DMS114 treated with DMSO at 0.1 percent for 48 hours (cell line): ENCODE data around the gene TTLL10.

Source experiments
- DNase-seq: peaks from one replicate; lab custom pipeline; 2025; ENCODE audit not compliant: unreplicated experiment; lab: John Stamatoyannopoulos, UW

Gene TTLL10

GRCh38 chr1:1218524-1219200 is 45.0 kb downstream of the TTLL10 start:
- DNase-seq, result no peak

GRCh38 chr1:1219341-1219740 is 45.7 kb downstream of the TTLL10 start:
- DNase-seq, result no peak

- no peak for DNase-seq
These were observed 46.5 kb downstream of the TTLL10 start for GRCh38 chr1:1220197-1220596.

GRCh38 chr1:1221887-1222574 is 48.4 kb downstream of the TTLL10 start:
- no peak for DNase-seq

GRCh38 chr1:1222575-1223225 is 49.0 kb downstream of the TTLL10 start:
- DNase-seq, result no peak

- DNase-seq, result no peak
These were observed 49.6 kb downstream of the TTLL10 start for GRCh38 chr1:1223321-1223720.

GRCh38 chr1:1223891-1224290 is 50.2 kb downstream of the TTLL10 start:
- no peak for DNase-seq

GRCh38 chr1:1225238-1225845 is 51.7 kb downstream of the TTLL10 start:
- no peak for DNase-seq

GRCh38 chr1:1225913-1226312 is 52.2 kb downstream of the TTLL10 start:
- DNase-seq, result no peak

GRCh38 chr1:1226566-1227362 is 53.1 kb downstream of the TTLL10 start:
- DNase-seq, result no peak

- no peak for DNase-seq
These were observed 53.7 kb downstream of the TTLL10 start for GRCh38 chr1:1227386-1227785.

GRCh38 chr1:1228187-1228586 is 54.5 kb downstream of the TTLL10 start:
- no peak for DNase-seq

GRCh38 chr1:1228596-1229321 is 55.1 kb downstream of the TTLL10 start:
- DNase-seq, result no peak

- DNase-seq, result no peak
These were observed 56.1 kb downstream of the TTLL10 start for GRCh38 chr1:1229770-1230169.

GRCh38 chr1:1230656-1231399 is 57.1 kb downstream of the TTLL10 start:
- peak; percentile 36 for DNase-seq

- DNase-seq, result peak; percentile 85
These were observed 57.9 kb downstream of the TTLL10 start, which contains the start of gene SDF4 for GRCh38 chr1:1231400-1232207. TSS of gene SDF4 (minus strand) at chr1:1232001. CDS start at chr1:1228772, 3,229 bp downstream.

GRCh38 chr1:1232208-1232795 is 58.6 kb downstream of the TTLL10 start, which contains the start of gene B3GALT6:
TSS of gene B3GALT6 (plus strand) at chr1:1232237. CDS start at chr1:1232279, 42 bp downstream.
- DNase-seq, result no peak
